Bronchial epithelial cell (primary cell): ENCODE measurements around the gene CBX7. TPM values are rescaled to one million over a fixed set of nuclear protein-coding genes. Genes with fewer than 3 reads are reported as not detected.

Source experiments
- DNase-seq: peaks from one replicate; pipeline ENCODE4 v3.0.0-alpha.2; 2010; ENCODE audit warnings: low read depth
- FAIRE-seq: peaks from 2 replicates; lab custom pipeline; 2011; peaks lifted over from hg19 to GRCh38; lab: Jason Lieb, UNC
- H3K27me3 ChIP-seq: 2 replicates; pipeline ENCODE4 v1.5.1; 2011; ENCODE audit warnings: low read length; ENCODE audit not compliant: control insufficient read depth, insufficient read depth
- H3K36me3 ChIP-seq: 2 replicates; pipeline ENCODE4 v1.5.1; 2011; ENCODE audit warnings: low read length; ENCODE audit not compliant: control insufficient read depth, insufficient read depth
- H3K4me3 ChIP-seq: 2 replicates; pipeline ENCODE4 v1.5.1; 2011; ENCODE audit warnings: mild to moderate bottlenecking, low read depth, low read length, control low read depth
- CTCF ChIP-seq: IDR thresholded peaks from 2 replicates; pipeline ENCODE4 v1.5.1; 2011; ENCODE audit warnings: mild to moderate bottlenecking, moderate library complexity, low read length, control low read depth, inconsistent platforms; ENCODE audit not compliant: insufficient read depth, severe bottlenecking
- total RNA-seq: library from RNA; depleted of rRNA; stranded (reverse); fragments of >200 nt; gene quantifications from 2 replicates; pipeline ENCODE4 v1.2.1, GENCODE V29; 2014

The CBX7 gene
- total RNA-seq, 1 donor from 2014 or later: 2.1 TPM

- no peak overlapping the region for H3K4me3 ChIP-seq
- H3K36me3 ChIP-seq: no peaks in the 10 kb centered on the region
- no peak for DNase-seq
- no peak for TF ChIP-seq CTCF
- H3K27me3 ChIP-seq: no peaks in the 10 kb centered on the region
- FAIRE-seq: no peak
Measured at GRCh38 chr22:39109361-39109760, 43.1 kb downstream of the CBX7 start.

- TF ChIP-seq CTCF: no peak
- Histone ChIP-seq H3K36me3 (no peaks in the 10 kb centered on the region), H3K4me3 (no peak overlapping the region), H3K27me3 (no peaks in the 10 kb centered on the region)
- DNase-seq: no peak
- FAIRE-seq: no peak
Measured at GRCh38 chr22:39108487-39108886, 44.0 kb downstream of the CBX7 start.

GRCh38 chr22:39106326-39106725 is 46.2 kb downstream of the CBX7 start:
- H3K27me3 ChIP-seq: no peaks in the 10 kb centered on the region
- DNase-seq (no peak), FAIRE-seq (no peak)
- TF ChIP-seq CTCF: no peak
- H3K36me3 ChIP-seq: no peaks in the 10 kb centered on the region
- no peak overlapping the region for H3K4me3 ChIP-seq

GRCh38 chr22:39103431-39103830 is 49.0 kb downstream of the CBX7 start:
- Histone ChIP-seq H3K4me3 (no peak overlapping the region), H3K36me3 (no peaks in the 10 kb centered on the region), H3K27me3 (no peaks in the 10 kb centered on the region)
- FAIRE-seq (no peak), DNase-seq (no peak)
- no peak for TF ChIP-seq CTCF

GRCh38 chr22:39101226-39101625 is 51.3 kb downstream of the CBX7 start:
- no peaks in the 10 kb centered on the region for H3K36me3 ChIP-seq
- FAIRE-seq (no peak), DNase-seq (no peak)
- no peaks in the 10 kb centered on the region for H3K27me3 ChIP-seq
- H3K4me3 ChIP-seq: no peak overlapping the region
- TF ChIP-seq CTCF: no peak

- Histone ChIP-seq H3K36me3 (no peaks in the 10 kb centered on the region), H3K27me3 (no peaks in the 10 kb centered on the region), H3K4me3 (no peak overlapping the region)
- DNase-seq: no peak
- no peak for TF ChIP-seq CTCF
- FAIRE-seq: no peak
Measured at GRCh38 chr22:39098576-39098975, 53.9 kb downstream of the CBX7 start.
